ENCODE data around the gene KCNC3. TPM values are rescaled to one million over a fixed set of nuclear protein-coding genes. Genes with fewer than 3 reads are reported as not detected.
"Not testable (repeated sequence)": the region's sequence is repeated elsewhere in the genome, so short reads cannot be mapped to it uniquely, and the experiment has no call there.

Gene KCNC3
- total and polyA plus RNA-seq, 2 of the 4 experiments (the other 2 are of a cell fraction), result 0.07 TPM; not detected in 1

GRCh38 chr19:50347089-50347581, 18.0 kb upstream of the KCNC3 start:
- H3K4ac ChIP-seq (ENCODE audit: low read depth, low read length); H3K56ac ChIP-seq (ENCODE audit: extremely low read depth, insufficient read depth, low read length); H3K4me1 ChIP-seq (ENCODE audit: control insufficient read depth, insufficient read depth, low read length); H3K18ac ChIP-seq (ENCODE audit: low read depth, low read length); H3K27ac ChIP-seq (ENCODE audit: insufficient read depth, low read length); H3K14ac ChIP-seq (replicated peaks; ENCODE audit: low read depth, low read length); H2AK5ac ChIP-seq (ENCODE audit: low read depth, low read length); H2BK20ac ChIP-seq (ENCODE audit: low read depth, low read length); H4K8ac ChIP-seq (ENCODE audit: low read depth in 2 of 2, low read length in 2 of 2); H4K91ac ChIP-seq (ENCODE audit: insufficient read depth, low read depth, low read length); BruUV-seq (replicated peaks); H4K5ac ChIP-seq (ENCODE audit: low read depth, low read length); H2BK5ac ChIP-seq (ENCODE audit: low read depth, low read length, poor library complexity, severe bottlenecking); H2BK15ac ChIP-seq (ENCODE audit: low read depth, low read length); DNase-seq; H3K23ac ChIP-seq (ENCODE audit: low read depth, low read length); H3K4me2 ChIP-seq (ENCODE audit: low read depth, low read length); H3K27me3 ChIP-seq (ENCODE audit: control insufficient read depth, insufficient read depth, low read length); H2AFZ ChIP-seq (replicated peaks; ENCODE audit: low read length, poor library complexity); H3K79me1 ChIP-seq (ENCODE audit: low read depth in 1 of 2, low read length in 2 of 2); H3K4me3 ChIP-seq (ENCODE audit: insufficient read depth, low read depth, low read length); H3K36me3 ChIP-seq (ENCODE audit: control insufficient read depth, insufficient read depth, low read length); H4K20me1 ChIP-seq (ENCODE audit: insufficient read depth, low read length); ATAC-seq (ENCODE audit: low read depth); in situ Hi-C loops (cut with MboI; ENCODE audit: low sequenced_read_pairs); POLR2A ChIA-PET (ENCODE audit: unreplicated experiment); H3K9ac ChIP-seq (ENCODE audit: low read depth, low read length); H3K9me3 ChIP-seq (ENCODE audit: control insufficient read depth, insufficient read depth, low read length); H3K9me1 ChIP-seq (ENCODE audit: insufficient read depth, low read length); intact Hi-C loops (cut with micrococcal nuclease); H2AK9ac ChIP-seq (replicated peaks; ENCODE audit: low read depth, low read length, poor library complexity); CTCF ChIA-PET; H2BK120ac ChIP-seq (ENCODE audit: low read depth, low read length); dilution Hi-C loops (cut with HindIII; ENCODE audit: low sequenced_read_pairs, unreplicated experiment): not testable (repeated sequence)
- WGBS, 2 experiments (ENCODE audit: extremely low coverage in 2 of 2, insufficient read length in 1 of 2), result 46% methylated on average over 3 of the region's 8 CpGs; no CpG with 5 or more reads in 1 of the 2 experiments

Measured in IMR-90 (cell line).